Left colon (tissue), 2 donors: Measurements from ENCODE around the gene PCCA. TPM values are rescaled to one million over a fixed set of nuclear protein-coding genes. Genes with fewer than 3 reads are reported as not detected.
A peak's percentile ranks its signal among the peaks of the same experiment; 100 is the strongest.

Source experiments
- ATAC-seq: fragments of 200-7000 bp; cut with Tn5 transposase; one replicate; pipeline ENCODE4 v1.9.1; 2020; ENCODE audit warnings: mild to moderate bottlenecking, moderate library complexity
- DNase-seq, 2 donors: peaks; one replicate each; pipeline ENCODE4 v3.0.0-alpha.2; 2020
- intact Hi-C, 2 donors: fragments of 100-400 bp; cut with DNase I in 1 of 2; cut with micrococcal nuclease in 1 of 2; formaldehyde crosslinking; loops; one replicate each; pipeline versions ENCODE4 v1.11.2 to v1.14.0; 2022; cut with DNase I, micrococcal nuclease
- total RNA-seq, 2 donors: library from RNA; stranded (reverse); fragmentation: NEBNext Ultra II Directional; extraction: Animal tissue kit (Norgen Biotek cat#: 25700); gene quantifications; one replicate each; pipeline ENCODE4 v1.2.1, GENCODE V29; 2021
- donor health status: DM: no; HTN: no; CAD: no.
- donor health status: DM: yes; HTN: yes; CAD: no.

PCCA gene
- total RNA-seq, 2 donors from 2014 or later: 84.1 to 99.1 TPM

DNA sequence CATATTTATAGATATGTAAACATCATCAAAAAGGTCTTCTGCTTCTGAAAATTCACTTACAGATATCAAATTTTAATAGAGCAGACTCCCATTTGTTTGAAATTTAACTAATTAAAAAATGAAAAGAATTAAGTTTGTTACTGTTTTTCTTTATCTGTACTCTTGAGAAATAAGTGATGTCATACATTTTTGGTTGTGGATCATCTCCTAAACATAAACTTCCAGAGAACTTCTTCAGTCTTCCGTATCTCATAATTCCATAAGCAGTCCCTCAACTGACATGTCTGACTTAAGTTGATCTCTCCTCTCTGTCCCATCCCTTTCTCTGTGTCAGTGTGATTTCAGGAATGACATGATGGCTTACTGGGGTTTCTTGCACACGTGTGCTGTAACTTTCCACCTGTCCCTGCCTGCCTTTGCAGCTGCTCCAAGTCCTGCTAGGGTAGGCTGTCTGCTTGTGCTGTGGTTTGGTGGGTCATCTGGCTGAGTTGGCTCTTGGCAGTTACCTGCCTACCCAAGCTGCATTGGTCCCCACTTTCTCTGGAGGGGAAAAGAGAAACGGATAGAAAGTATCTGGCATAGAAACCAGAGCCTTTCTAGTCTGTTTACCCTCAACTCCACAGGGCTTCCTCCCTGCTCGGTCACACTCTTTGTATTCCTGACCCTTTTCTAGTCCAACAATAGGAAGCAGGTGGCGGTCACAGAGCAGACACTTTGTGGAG is 372.6 kb downstream of the PCCA start:
- ATAC-seq (no peak), DNase-seq (no peak)
- intact Hi-C loops: no loop called here

DNA sequence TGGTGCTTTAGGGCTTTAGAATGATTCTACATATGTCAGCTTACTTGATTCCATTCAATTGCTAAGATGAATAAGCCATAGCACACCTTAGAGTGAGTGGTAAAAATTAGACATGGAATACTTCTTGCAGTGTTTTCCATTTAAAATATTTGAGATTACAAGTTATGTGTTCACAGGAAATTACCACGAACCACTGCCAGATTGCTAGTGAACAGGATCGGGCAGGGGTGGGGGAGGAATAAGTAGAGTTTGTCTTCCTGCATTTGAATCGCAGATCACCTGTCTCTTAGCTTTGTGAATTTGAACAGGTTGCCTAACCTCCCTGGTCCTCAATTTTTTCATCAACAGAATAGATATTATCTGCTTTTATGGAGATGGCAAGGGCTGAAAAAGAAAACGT is 375.1 kb downstream of the PCCA start:
- intact Hi-C loops: no loop called here
- ATAC-seq (no peak), DNase-seq (no peak)

DNA sequence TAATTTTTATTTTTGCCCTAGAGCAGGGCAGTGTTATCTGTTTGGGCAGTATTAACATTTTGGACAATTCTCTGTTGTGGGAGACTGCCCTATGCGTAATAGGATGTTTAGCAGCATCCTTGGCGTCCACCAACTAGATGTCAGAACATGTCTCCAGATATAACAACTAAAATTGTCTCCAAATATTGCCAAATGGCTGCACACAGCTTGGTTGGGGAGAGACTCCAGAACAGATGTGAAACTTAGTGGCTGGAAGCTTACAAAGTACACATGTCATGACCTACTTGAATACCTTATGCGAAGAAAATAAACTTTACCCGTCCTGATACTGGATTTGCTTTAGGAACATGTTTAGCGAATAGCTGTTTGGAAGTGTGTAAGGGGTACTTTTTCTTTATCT is 376.7 kb downstream of the PCCA start:
- DNase-seq: no peak
- ATAC-seq: no peak
- intact Hi-C loops: no loop called here

DNA sequence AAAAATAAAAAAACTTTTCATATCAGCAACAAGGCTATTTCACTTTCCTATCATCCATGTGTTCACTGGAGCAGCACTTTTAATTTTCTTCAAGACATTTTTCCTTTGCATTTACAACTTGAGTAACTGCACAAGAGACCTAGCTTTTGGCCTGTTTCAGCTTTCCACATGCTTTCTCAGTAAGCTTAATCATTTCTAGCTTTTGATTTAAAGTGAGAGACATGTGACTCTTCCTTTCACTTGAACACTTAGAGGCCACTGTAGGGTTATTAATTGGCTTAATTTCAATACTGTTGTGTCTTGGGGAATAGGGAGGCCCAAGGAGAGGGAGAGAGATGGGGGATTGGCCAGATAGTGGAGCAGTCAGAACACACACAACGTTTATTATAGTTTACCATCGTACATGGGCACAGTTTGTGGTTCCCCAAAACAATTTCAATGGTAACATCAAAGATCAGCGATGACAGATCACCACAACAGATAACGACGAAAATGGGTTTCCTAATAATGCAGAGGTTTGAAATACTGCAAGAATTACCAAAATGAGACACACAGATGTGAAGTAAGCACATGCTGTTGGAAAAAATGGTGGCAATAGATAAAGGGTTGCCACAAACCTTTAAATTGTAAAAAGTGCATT is 382.1 kb downstream of the PCCA start:
- intact Hi-C loops: no loop called here
- DNase-seq (no peak), ATAC-seq (no peak)

DNA sequence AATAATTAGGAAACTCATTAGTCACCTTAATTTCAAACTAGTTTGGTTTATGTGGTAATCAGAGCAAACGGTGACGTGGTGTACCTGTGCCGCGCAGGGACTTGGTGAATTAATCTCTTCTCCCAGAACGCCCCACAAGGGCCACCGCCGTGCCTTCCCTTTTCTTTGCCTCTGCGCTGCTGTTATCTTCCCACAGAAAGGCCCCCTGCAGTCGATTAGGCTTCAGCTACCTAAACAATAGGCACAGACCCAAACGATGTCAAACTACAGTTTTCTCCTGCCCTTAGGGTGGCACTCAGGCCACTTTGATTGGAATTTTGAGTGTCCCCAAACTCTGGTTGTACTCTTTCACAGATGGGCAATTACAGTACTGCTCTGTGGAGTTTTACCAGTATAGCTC is 384.2 kb downstream of the PCCA start:
- intact Hi-C loops: no loop called here
- ATAC-seq (no peak), DNase-seq (no peak)

DNA sequence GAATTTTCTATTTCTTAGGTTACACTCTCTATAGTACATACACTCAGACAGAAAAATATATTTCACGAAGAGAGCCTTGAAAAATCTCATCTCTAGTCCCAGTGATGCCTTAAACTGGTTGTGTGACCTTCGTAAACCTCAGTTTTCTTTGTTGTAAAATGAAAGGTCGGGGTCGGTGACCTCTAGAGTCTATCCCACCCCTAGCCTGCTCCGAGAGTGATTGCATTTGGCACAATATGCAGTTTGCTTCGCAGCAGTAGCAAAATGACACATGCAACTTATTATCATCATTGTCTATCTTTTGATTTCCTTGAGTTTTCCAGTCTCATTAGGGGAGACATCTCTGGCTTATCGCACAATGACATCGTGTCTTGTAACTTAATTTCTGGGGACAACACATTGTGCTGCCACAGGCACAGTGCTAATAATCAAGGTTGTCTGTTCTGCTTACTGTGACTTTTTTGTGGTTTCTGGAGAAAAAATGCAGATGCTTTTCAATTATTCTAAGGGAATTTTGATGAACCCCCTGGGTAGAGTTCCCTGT is 384.7 kb downstream of the PCCA start:
- intact Hi-C loops: no loop called here
- DNase-seq (no peak), ATAC-seq (no peak)

DNA sequence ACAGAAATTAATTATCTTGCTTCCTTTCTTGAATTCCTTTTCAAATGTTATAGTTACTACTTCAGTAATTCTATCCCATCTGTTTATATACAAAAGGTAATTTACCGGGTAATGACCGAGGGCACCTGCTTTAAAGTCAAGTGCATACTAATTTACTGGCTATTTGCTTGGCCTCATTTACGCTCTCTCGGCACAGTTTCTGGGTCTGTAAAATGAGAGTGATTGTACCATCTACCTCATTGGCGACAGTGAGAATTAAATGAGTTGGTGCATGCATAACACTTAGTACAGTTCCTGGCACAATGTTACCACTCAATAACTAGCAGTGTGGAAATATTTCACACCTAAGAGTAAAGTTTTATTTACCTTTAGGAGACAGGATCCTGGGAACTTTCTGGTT is 388.1 kb downstream of the PCCA start:
- intact Hi-C loops: no loop called here
- ATAC-seq (peak; percentile 34), DNase-seq (no peak)

DNA sequence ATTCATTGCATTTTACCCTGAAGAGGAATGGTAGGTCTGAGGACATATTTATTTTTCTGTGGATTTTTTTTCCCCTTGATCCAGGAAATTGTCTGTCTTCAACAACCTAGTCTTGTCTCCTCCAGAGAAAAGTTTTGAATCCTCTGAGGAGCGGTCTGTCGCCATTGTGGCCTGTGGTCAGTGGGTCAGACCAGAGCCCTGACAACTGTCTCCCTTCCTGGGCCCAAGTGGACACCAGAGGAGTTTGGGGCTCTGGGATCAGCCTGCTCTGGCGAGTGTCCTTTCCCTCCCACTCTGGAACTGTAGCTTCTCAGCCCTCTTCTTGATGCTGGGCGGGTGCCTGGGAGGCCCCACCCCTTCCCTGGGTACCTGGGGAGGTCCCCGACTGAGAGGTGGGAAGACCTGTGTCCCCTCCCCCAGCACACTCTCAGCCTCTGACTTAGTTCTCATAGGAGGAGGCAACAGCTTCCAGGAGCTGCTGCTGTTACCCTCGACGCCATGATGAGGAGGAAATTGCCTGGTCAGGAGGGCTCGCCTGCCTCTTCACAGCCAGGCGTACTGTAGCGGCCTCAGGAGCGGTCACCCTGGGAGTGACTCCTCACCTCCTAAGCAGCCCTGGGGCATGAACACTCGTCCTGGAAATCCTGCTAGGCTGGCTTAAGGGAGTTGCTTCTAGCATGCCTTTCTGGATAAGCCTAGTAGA is 389.4 kb downstream of the PCCA start:
- no peak for DNase-seq
- intact Hi-C loops: no loop called here
- no peak for ATAC-seq

DNA sequence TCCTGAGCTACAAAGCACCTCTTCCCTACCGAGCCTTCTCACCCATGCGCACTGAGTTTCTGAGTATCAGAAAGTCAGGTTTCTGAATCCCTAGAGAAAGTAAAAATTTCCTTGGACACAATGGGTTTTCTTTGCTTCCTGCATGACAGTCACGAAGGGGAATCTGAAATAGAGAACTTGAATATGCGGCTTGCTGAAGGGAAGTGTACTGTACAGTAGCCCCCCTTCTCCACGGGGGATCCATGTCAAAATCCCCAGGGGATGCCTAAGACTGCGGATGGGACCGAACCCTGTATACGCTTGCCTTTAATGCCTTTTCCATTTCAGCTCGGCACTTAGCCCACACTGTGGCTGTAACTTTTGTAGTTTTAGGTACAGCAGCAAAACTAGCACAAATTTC is 391.8 kb downstream of the PCCA start:
- no peak for ATAC-seq
- intact Hi-C loops: no loop called here
- no peak for DNase-seq

DNA sequence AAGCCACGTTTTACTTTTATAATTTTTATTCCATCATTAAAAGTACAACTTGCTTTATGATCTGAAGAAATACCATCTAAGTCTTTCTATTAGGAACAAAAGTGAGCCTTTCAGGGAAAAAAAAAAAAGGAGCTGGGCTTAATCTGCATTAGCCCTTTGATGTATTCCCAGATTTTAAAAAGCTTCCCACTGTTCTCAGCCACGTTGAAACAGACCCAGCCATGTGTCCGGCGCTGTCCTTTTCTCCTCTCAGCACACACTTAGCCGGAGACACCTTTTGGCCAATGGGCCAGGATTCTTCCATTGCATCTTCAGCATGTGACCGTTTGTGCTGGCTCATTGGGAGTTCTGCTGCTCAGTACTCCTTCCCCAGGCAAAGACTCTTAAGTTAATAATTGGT is 394.2 kb downstream of the PCCA start:
- ATAC-seq (no peak), DNase-seq (no peak)
- intact Hi-C loops: no loop called here

DNA sequence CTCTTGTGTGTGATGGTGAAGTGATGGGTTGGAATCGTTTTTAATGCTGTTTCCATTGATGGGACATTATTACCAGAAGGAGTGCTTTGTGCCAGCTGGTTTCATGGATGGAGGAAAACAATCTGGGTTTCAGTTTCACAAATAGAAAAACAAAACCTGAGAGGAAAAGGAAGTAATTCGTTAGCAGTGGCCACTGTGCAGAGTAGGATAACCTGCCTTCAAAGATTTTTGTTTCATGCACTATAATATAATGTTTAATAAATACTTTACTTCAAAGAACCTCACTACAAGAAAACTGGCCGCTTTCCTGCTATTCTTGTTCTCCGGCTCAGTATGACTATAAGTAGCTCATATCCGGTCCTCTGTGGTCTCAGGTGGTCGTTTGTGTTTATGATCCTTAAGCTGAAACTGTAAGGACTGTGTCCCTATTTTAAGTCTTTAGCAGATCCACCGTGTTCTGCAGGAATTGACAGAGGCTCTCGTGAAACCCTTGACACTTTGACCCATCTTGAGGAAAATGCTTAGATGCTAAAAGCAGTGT is 395.0 kb downstream of the PCCA start:
- intact Hi-C loops: no loop called here
- DNase-seq (no peak), ATAC-seq (peak; percentile 45)

DNA sequence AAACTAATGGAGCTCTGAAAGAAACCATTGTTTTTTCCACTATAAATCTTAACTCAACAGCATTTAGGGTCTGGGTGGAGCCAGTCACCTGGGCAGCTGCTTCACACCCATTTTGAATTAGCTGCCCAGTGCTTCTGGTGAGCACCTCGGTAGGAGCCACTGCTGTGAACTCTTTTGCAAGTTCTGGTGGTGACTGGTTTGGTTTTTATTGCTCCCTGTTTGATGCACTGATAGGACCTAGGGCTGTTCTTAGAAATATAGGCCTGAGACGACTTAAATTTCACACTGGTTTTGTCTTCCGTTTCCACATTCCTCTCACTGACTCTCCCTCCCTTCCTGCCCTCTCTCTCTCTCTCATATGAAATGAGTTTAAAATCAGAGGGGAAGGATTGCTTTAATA is 395.8 kb downstream of the PCCA start:
- peak; percentile 23 to 44 for DNase-seq
- intact Hi-C loops: no loop called here

DNA sequence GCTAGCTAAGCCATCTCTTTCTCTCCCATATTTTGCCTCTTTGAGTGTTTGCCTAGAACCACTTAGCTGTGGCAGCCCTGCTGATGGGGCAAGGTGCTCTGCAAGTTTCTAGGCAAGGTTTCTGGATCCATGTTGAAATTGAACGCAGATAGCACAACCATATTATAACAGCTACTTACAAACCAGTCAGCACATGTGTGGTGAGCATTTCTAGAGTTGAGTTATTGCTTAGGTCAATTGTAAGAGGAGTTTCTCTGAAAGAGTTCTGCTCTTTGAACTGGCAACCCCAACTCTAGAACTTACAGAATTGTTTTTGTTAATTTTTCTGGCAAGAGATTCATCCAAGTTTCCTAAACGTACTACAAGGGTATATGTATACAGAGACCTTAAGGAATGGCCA is 396.4 kb downstream of the PCCA start:
- ATAC-seq (no peak), DNase-seq (no peak)
- intact Hi-C loops: no loop called here

More for the DNA sequence above, 395.8 kb downstream of the PCCA start:
- ATAC-seq: peak; percentile 95

DNA sequence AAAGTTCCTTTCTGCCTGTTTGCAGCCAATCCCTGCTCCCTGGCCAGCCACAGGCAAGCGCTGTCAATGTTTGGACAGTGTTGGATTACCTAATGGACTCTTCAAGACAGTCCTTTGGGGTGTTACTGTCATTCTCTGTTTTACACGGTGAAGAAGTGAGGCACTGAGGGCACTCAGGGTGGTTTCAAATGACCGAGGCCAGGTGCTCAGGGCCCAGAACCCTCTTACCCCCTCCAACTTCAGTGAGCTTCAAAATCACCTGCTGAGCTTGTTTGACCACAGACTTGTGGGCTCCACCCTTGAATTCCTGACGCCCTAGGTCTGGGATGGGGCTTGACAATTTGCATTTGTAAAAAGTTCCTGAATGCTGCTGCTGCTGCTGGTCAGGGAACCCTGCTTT is 401.8 kb downstream of the PCCA start:
- DNase-seq: no peak
- ATAC-seq: peak; percentile 37
- intact Hi-C loops: no loop called here

DNA sequence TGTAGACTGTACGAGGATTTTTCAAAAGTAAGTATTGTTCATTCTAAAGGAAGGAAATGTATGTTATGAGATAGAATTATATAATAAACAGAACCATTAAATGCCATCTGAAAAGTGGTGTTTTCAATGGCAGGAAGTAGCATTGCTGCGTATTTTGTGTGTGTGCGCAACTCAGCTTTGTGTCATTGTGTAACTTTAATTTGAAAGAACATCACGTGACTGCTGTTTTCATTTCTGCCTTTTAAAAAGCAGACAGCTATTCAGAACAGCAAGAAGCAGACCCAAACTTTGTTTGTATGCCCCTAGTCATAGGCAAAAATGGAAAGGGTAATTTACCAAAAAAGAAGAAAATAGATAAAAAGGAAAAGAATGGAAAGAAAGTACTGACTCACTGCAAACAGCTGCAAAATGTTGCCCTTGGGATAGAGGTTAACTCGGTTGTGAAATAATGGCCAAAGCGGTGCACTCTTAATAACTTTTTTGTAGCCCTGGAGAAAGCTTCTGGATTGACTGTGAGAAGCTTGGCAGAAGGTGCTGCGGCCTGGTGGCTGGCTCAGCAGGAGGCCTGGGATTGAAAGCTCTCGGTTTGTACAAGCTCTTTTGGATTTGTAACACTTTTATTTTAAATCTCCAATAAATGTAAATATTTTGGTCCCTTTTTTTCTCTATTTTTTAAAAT is 402.4 kb downstream of the PCCA start:
- DNase-seq: no peak
- ATAC-seq: no peak
- intact Hi-C loops: no loop called here

DNA sequence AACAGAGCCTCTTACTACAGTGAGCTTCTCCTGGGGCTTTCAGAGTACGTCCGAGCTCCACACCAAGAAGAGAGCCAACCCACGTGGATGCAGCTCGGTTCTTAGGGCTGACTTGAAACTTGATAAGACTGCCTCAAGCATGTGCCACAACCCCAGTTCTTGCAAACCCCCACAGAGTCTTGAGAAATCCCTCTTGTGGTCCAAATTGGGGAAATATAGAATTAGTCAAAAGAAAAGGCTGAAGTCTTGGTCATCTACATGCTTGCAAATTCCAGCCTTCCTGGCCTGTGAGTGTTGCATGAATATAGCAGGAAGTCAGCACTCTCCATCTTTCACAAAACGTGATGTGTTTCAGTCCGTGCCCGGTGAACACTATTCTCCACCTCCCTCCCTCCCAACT is 404.5 kb downstream of the PCCA start:
- intact Hi-C loops: no loop called here
- ATAC-seq (no peak), DNase-seq (no peak)

DNA sequence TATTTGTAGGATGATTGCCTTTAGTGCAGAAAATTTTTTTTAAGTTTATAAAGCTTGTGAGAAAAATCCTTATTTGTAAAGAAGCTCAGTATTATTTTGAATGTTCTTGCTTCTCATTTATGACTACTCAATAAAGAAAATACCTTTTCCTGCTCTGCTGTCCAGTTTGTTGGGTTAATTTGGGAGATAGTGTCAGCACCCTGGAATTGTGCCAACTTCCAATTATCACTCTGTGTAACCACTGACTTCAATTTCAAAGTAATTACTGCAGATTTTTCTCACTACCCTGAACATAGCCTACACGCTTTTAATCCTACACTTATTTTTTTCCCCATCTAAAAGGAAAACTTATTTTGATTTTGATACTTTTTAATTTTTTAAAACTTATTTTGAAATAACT is 406.6 kb downstream of the PCCA start:
- ATAC-seq (no peak), DNase-seq (no peak)
- intact Hi-C loops: no loop called here

DNA sequence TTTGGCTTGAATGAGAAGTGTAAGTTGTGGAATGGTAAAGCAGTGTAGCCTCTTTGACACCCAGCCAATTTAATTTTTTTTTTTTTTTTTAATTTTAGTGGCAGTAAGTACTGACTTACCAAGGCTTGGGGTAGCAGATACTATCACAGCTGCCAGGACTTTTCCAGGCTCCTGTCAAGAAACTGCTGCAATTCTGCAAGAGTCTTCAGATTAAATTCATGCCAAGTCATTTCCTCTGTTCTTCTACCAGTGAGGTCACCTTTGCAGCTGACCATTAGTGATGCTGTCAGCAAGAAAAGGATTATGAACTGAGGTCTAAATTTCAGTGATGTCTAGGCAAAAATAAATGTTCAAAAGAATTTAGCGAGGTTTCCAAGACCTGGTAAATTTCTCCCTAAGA is 408.5 kb downstream of the PCCA start:
- no peak for ATAC-seq
- intact Hi-C loops: no loop called here
- no peak for DNase-seq

DNA sequence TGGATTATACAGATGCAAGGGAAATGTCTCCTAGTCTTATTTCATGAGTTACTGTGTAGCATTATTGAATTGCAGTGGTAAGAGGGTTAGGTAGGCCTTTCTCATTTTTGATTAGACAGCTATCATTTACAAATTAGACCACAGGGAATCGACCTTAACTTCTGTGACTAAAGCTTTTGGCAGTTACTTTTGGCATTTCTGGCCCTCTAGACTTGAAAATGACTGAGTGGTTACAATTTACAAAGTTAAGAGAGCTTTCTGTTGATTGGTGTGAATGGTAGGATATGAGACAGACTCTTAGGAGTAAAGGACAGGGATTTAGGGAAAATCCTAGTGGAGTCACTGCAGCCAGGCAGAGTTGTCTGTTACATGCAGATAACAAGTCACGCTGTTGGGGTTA is 413.6 kb downstream of the PCCA start:
- intact Hi-C loops: loop anchor here in 1 of 2 donors (10.0 kb wide), 1 partner anchor 1048 kb away; no protein-coding TSS in a partner anchor
- no peak for ATAC-seq
- DNase-seq: no peak
